Stimulated activated naive B cell treated with anti-CD40 and anti-IgM and Interleukin-4, amounts not matched to agents 10 μg/mL and 1 μg/mL and 100 μg/mL, for 72 hours (primary cell): ENCODE measurements around the gene FHIT.
A peak's percentile ranks its signal among the peaks of the same experiment; 100 is the strongest.
"Not testable (repeated sequence)": the region's sequence is repeated elsewhere in the genome, so short reads cannot be mapped to it uniquely, and the experiment has no call there.

Experiments used
- ATAC-seq, 2 donors: fragments of 150-1000 bp; cut with Tn5 transposase; replicated peaks; 2 replicates each; pipeline ENCODE4 v1.10.0; 2021; ENCODE audit warnings: moderate library complexity in 1 of 2
- DNase-seq: peaks from one replicate; pipeline ENCODE4 v3.0.0; 2021
- H3K27ac Mint-ChIP-seq: one replicate; pipeline ENCODE4 v1.8.0; 2022; ENCODE audit warnings: mild to moderate bottlenecking, mixed read lengths
- H3K27me3 Mint-ChIP-seq, 2 donors: one replicate each; pipeline ENCODE4 v1.8.0; 2022; ENCODE audit warnings: mixed read lengths in 2 of 2
- H3K36me3 Mint-ChIP-seq, 2 donors: one replicate each; pipeline ENCODE4 v1.8.0; 2022; ENCODE audit warnings: mixed read lengths in 2 of 2, mild to moderate bottlenecking in 1 of 2
- H3K4me1 Mint-ChIP-seq, 2 donors: one replicate each; pipeline ENCODE4 v1.8.0; 2022; ENCODE audit warnings: mixed read lengths in 2 of 2, mild to moderate bottlenecking in 1 of 2
- H3K4me3 Mint-ChIP-seq, 2 donors: one replicate each; pipeline ENCODE4 v1.8.0; 2022; ENCODE audit warnings: mild to moderate bottlenecking in 2 of 2, mixed read lengths in 2 of 2, moderate library complexity in 1 of 2
- H3K9me3 Mint-ChIP-seq, 2 donors: one replicate each; pipeline ENCODE4 v1.8.0; 2022; ENCODE audit warnings: mixed read lengths in 2 of 2, mild to moderate bottlenecking in 1 of 2

Gene FHIT

GRCh38 chr3:59970376-59970775 is 1280.9 kb downstream of the FHIT start:
- H3K27me3 Mint-ChIP-seq: no peaks in the 10 kb centered on the region
- ATAC-seq (no peak), DNase-seq (no peak)
- H3K4me1 Mint-ChIP-seq: no peaks in the 10 kb centered on the region
- no peak overlapping the region for H3K4me3 Mint-ChIP-seq
- H3K27ac Mint-ChIP-seq: no peak overlapping the region
- H3K9me3 Mint-ChIP-seq: peaks cover 0 to 3% of the 10 kb centered on the region in 2 donors
- H3K36me3 Mint-ChIP-seq: no peaks in the 10 kb centered on the region

- DNase-seq (no peak), ATAC-seq (no peak)
- Mint-ChIP-seq H3K36me3 (no peaks in the 10 kb centered on the region), H3K27ac (no peak overlapping the region), H3K27me3 (no peaks in the 10 kb centered on the region), H3K4me3 (no peak overlapping the region), H3K9me3 (peaks cover 0 to 3% of the 10 kb centered on the region in 2 donors), H3K4me1 (no peaks in the 10 kb centered on the region)
Measured at GRCh38 chr3:59968513-59969045, 1282.7 kb downstream of the FHIT start.

- DNase-seq: no peak
- Mint-ChIP-seq H3K36me3 (no peaks in the 10 kb centered on the region), H3K4me3 (no peak overlapping the region), H3K9me3 (peaks cover 0 to 3% of the 10 kb centered on the region in 2 donors), H3K4me1 (no peaks in the 10 kb centered on the region), H3K27ac (no peak overlapping the region), H3K27me3 (no peaks in the 10 kb centered on the region)
- no peak for ATAC-seq
Measured at GRCh38 chr3:59963676-59964075, 1287.6 kb downstream of the FHIT start.

- Mint-ChIP-seq H3K4me1 (no peaks in the 10 kb centered on the region), H3K27me3 (peaks cover 0 to 5% of the 10 kb centered on the region in 2 donors), H3K4me3 (no peak overlapping the region), H3K27ac (no peak overlapping the region), H3K36me3 (peaks cover 0 to 5% of the 10 kb centered on the region in 2 donors), H3K9me3 (peaks cover 0 to 4% of the 10 kb centered on the region in 2 donors)
- DNase-seq (no peak), ATAC-seq (no peak)
Measured at GRCh38 chr3:59957150-59957549, 1294.1 kb downstream of the FHIT start.

GRCh38 chr3:59953104-59953503 is 1298.1 kb downstream of the FHIT start:
- H3K4me3 Mint-ChIP-seq: no peak overlapping the region
- DNase-seq (no peak), ATAC-seq (no peak)
- peaks cover 0 to 5% of the 10 kb centered on the region in 2 donors for H3K27me3 Mint-ChIP-seq
- peaks cover 0 to 5% of the 10 kb centered on the region in 2 donors for H3K36me3 Mint-ChIP-seq
- H3K27ac Mint-ChIP-seq: no peak overlapping the region
- no peaks in the 10 kb centered on the region for H3K4me1 Mint-ChIP-seq
- peaks cover 0 to 6% of the 10 kb centered on the region in 2 donors for H3K9me3 Mint-ChIP-seq

- H3K27ac Mint-ChIP-seq: no peak overlapping the region
- H3K36me3 Mint-ChIP-seq: peaks cover 0 to 5% of the 10 kb centered on the region in 2 donors
- ATAC-seq: no peak
Measured at GRCh38 chr3:59949311-59949710, 1301.9 kb downstream of the FHIT start.

GRCh38 chr3:59946401-59946800 is 1304.9 kb downstream of the FHIT start:
- no peak overlapping the region for H3K4me3 Mint-ChIP-seq
- peaks cover 6% of the 10 kb centered on the region in 2 donors for H3K9me3 Mint-ChIP-seq
- H3K27me3 Mint-ChIP-seq: no peaks in the 10 kb centered on the region
- H3K36me3 Mint-ChIP-seq: no peaks in the 10 kb centered on the region
- DNase-seq (no peak), ATAC-seq (no peak)
- peaks cover 1 to 2% of the 10 kb centered on the region in 2 donors for H3K4me1 Mint-ChIP-seq
- H3K27ac Mint-ChIP-seq: no peak overlapping the region

More at GRCh38 chr3:59949311-59949710, 1301.9 kb downstream of the FHIT start:
- peaks cover 0 to 5% of the 10 kb centered on the region in 2 donors for H3K27me3 Mint-ChIP-seq
- no peak for DNase-seq
- H3K4me1 Mint-ChIP-seq: no peaks in the 10 kb centered on the region
- H3K4me3 Mint-ChIP-seq: no peak overlapping the region
- peaks cover 6 to 8% of the 10 kb centered on the region in 2 donors for H3K9me3 Mint-ChIP-seq

- peak; percentile 23 to 29 for ATAC-seq
- H3K36me3 Mint-ChIP-seq: no peaks in the 10 kb centered on the region
- peaks cover 2 to 6% of the 10 kb centered on the region in 2 donors for H3K9me3 Mint-ChIP-seq
- no peak overlapping the region for H3K4me3 Mint-ChIP-seq
- H3K27me3 Mint-ChIP-seq: no peaks in the 10 kb centered on the region
- H3K27ac Mint-ChIP-seq: no peak overlapping the region
- DNase-seq: no peak
- H3K4me1 Mint-ChIP-seq: peaks cover 10 to 15% of the 10 kb centered on the region in 2 donors
Measured at GRCh38 chr3:59940718-59941117, 1310.5 kb downstream of the FHIT start.

- Mint-ChIP-seq H3K4me3 (no peak overlapping the region), H3K4me1 (peaks cover 12 to 23% of the 10 kb centered on the region in 2 donors), H3K27me3 (no peaks in the 10 kb centered on the region), H3K9me3 (peaks cover 0 to 1% of the 10 kb centered on the region in 2 donors), H3K36me3 (no peaks in the 10 kb centered on the region), H3K27ac (no peak overlapping the region)
- DNase-seq: no peak
- no peak for ATAC-seq
Measured at GRCh38 chr3:59939826-59940426, 1311.3 kb downstream of the FHIT start.

- Mint-ChIP-seq H3K4me1 (peaks cover 16 to 30% of the 10 kb centered on the region in 2 donors), H3K27ac (no peak overlapping the region), H3K9me3 (peaks cover 3 to 4% of the 10 kb centered on the region in 2 donors), H3K27me3 (no peaks in the 10 kb centered on the region), H3K36me3 (no peaks in the 10 kb centered on the region), H3K4me3 (no peak overlapping the region)
- no peak for ATAC-seq
- DNase-seq: no peak
Measured at GRCh38 chr3:59938828-59939227, 1312.4 kb downstream of the FHIT start.

- Mint-ChIP-seq H3K27ac (no peak overlapping the region), H3K9me3 (peaks cover 3 to 4% of the 10 kb centered on the region in 2 donors), H3K4me3 (no peak overlapping the region), H3K36me3 (no peaks in the 10 kb centered on the region), H3K27me3 (no peaks in the 10 kb centered on the region), H3K4me1 (peaks cover 16 to 30% of the 10 kb centered on the region in 2 donors)
- DNase-seq: no peak
- no peak for ATAC-seq
Measured at GRCh38 chr3:59937201-59937600, 1314.1 kb downstream of the FHIT start.

GRCh38 chr3:59936472-59936871 is 1314.8 kb downstream of the FHIT start:
- Mint-ChIP-seq H3K4me1 (peaks cover 15 to 29% of the 10 kb centered on the region in 2 donors), H3K27ac (no peak overlapping the region), H3K36me3 (no peaks in the 10 kb centered on the region), H3K9me3 (peaks cover 3 to 4% of the 10 kb centered on the region in 2 donors), H3K27me3 (no peaks in the 10 kb centered on the region), H3K4me3 (no peak overlapping the region)
- no peak for ATAC-seq
- DNase-seq: no peak

GRCh38 chr3:59935025-59935424 is 1316.2 kb downstream of the FHIT start:
- peaks cover 3 to 4% of the 10 kb centered on the region in 2 donors for H3K9me3 Mint-ChIP-seq
- H3K4me3 Mint-ChIP-seq: no peak overlapping the region
- H3K27me3 Mint-ChIP-seq: no peaks in the 10 kb centered on the region
- H3K4me1 Mint-ChIP-seq: peaks cover 6 to 16% of the 10 kb centered on the region in 2 donors
- H3K36me3 Mint-ChIP-seq: no peaks in the 10 kb centered on the region
- no peak for DNase-seq
- ATAC-seq: peak; percentile 84 to 97
- no peak overlapping the region for H3K27ac Mint-ChIP-seq

GRCh38 chr3:59934560-59934959 is 1316.7 kb downstream of the FHIT start:
- not testable (repeated sequence) for H3K4me3 Mint-ChIP-seq, H3K36me3 Mint-ChIP-seq, DNase-seq, H3K27me3 Mint-ChIP-seq, H3K9me3 Mint-ChIP-seq
- Mint-ChIP-seq H3K27ac (peak overlapping the region; percentile 47), H3K4me1 (peaks cover 6 to 16% of the 10 kb centered on the region in 2 donors)
- ATAC-seq: peak; percentile 16 to 41

GRCh38 chr3:59930170-59930569 is 1321.1 kb downstream of the FHIT start:
- peaks cover 5 to 10% of the 10 kb centered on the region in 2 donors for H3K4me1 Mint-ChIP-seq
- no peaks in the 10 kb centered on the region for H3K27me3 Mint-ChIP-seq
- no peak overlapping the region for H3K27ac Mint-ChIP-seq
- H3K4me3 Mint-ChIP-seq: no peak overlapping the region
- no peak for DNase-seq
- H3K36me3 Mint-ChIP-seq: no peaks in the 10 kb centered on the region
- peaks cover 3 to 4% of the 10 kb centered on the region in 2 donors for H3K9me3 Mint-ChIP-seq
- ATAC-seq: no peak
